Transverse colon (tissue), 3 donors: ENCODE data around the gene GRK3.
"Not testable (repeated sequence)": the region's sequence is repeated elsewhere in the genome, so short reads cannot be mapped to it uniquely, and the experiment has no call there.

Experiments used
- POLR2A ChIP-seq: fragments of 450-650 bp; IDR thresholded peaks from one replicate; pipeline ENCODE4 v1.6.1; 2016; ENCODE audit warnings: antibody characterized with exemption, mild to moderate bottlenecking, moderate library complexity
- POLR2AphosphoS5 ChIP-seq, 3 donors: sonication (generic); formaldehyde crosslinking; IDR thresholded peaks; one replicate each; pipeline ENCODE4 v1.6.1; 2016; ENCODE audit warnings: antibody characterized with exemption in 3 of 3

DNA sequence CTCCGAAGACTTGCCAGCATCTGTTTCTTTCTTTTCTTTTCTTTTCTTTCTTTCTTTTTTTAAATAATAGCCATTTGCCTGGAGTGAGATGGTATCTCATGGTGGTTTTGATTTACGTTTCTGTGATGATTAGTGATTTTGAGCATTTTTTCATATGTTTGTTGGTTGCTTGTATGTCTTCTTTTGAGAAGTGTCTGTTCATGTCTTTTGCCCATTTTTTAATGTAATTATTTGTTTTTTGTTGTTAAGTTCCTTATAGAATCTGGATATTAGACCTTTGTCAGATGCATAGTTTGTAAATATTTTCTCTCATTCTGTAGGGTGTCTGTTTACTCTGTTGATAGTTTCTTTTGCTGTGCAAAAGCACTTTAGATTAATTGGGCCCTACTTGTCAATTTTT is 28.8 kb downstream of the GRK3 start:
- not testable (repeated sequence) for TF ChIP-seq POLR2A; POLR2AphosphoS5 (IDR thresholded peaks at IDR 0.05)
